Keratinocyte (primary cell): ENCODE results near the gene SLC20A1.

Experiments used
- CTCF ChIP-seq, 3 experiments: IDR thresholded peaks in 1 of 3; conservative IDR thresholded peaks in 1 of 3; optimal IDR thresholded peaks in 1 of 3; 2 replicates in 2 of 3; 3 replicates in 1 of 3; pipeline versions ENCODE3 to v1.5.1; 2011; ENCODE audit warnings: low read length in 3 of 3, mild to moderate bottlenecking in 3 of 3, moderate library complexity in 2 of 3, control low read depth in 1 of 3, inconsistent platforms in 1 of 3; ENCODE audit not compliant: insufficient read depth in 2 of 3; ENCODE audit errors: extremely low read depth in 1 of 3
- EZH2 ChIP-seq: IDR thresholded peaks from one replicate; pipeline ENCODE4 v1.6.1; 2012; ENCODE audit warnings: inconsistent platforms, mild to moderate bottlenecking, low read length, moderate library complexity

GRCh38 chr2:112688086-112688880 is 42.5 kb downstream of the SLC20A1 start:
- TF ChIP-seq CTCF (optimal IDR thresholded peaks at IDR 0.05 in 1 of 3, IDR thresholded peaks at IDR 0.05 in 1 of 3, conservative IDR thresholded peaks at IDR 0.05 in 1 of 3; ENCODE audit: extremely low read depth in 1 of 3, insufficient read depth in 2 of 3, low read length in 3 of 3) (no peak), EZH2 (no peak)
